ENCODE data around the gene NEU3. TPM values are rescaled to one million over a fixed set of nuclear protein-coding genes. Genes with fewer than 3 reads are reported as not detected.

The NEU3 gene
- total RNA-seq, 1 experiment from 2014 or later: 24.4 TPM

DNA sequence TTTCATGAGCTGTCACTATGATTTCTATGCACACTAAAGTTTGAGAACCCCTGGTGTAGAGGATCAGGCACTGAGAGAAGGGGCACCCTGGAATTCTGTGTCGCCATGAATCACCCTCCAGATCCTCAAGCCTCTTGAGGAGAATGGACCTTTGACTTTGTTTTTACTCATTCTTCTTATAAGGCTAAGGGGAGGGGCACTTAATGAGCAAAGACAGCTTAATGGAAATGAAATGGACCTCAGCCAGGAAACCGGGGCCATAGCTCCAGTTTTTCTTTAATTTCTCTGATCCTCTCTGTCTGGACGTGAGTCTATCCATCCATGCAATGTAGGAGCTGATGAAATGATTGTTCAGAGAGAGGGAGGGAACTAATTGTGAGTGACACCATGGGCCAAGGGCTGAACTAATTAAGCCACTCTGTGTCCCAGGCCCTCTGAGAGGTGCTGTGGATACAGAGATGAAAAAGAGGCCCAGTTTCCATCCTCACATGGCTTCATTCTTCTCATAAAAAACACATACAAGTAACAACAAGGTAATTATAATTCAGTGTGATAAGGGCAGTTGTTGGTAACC lies 75.1 kb downstream of the NEU3 start:
- peak; percentile 13 for DNase-seq (ENCODE audit: low read depth)

DNA sequence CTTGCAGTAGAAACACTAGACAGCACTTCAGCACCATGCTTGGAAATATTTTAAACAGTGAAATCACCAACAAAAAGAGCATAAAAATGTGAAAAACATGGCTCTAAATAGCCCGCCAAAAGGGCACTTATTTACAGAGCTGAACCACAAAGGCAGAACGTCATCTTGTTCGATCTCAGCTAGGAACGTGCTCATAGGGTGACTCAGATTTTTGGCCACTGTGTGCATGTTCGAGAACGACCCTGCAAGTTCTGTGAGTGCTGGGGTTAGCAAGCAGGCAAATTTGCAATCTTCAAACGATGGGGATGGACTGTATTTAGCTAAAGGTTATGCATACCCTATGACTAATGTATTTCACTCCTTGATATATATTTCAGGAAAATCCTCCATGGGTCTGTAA lies 77.3 kb downstream of the NEU3 start:
- peak; percentile 63 for DNase-seq (ENCODE audit: low read depth)

Small RNAs within 50 kb of the gene (small RNA-seq; reads per million reads assigned to genes)
- gene RNU6-216P: not detected

Other genes starting within 250 kb of the NEU3 start
- gene RNF169, start 240.1 kb upstream of the NEU3 start, total RNA-seq (2014; rRNA removed; shearing (Covaris generic)): 13.0 TPM in 2 replicates
- gene XRRA1, start 39.8 kb upstream of the NEU3 start, total RNA-seq (2014; rRNA removed; shearing (Covaris generic)): 7.4 and 7.9 TPM in 2 replicates
- 33.5 and 137 TPM in 2 replicates for gene SPCS2, start 39.7 kb upstream of the NEU3 start, total RNA-seq (2014; rRNA removed; shearing (Covaris generic))
- 0.07 TPM in 1 of 2 replicates, not detected in the other for gene OR2AT4, start 107.9 kb downstream of the NEU3 start, total RNA-seq (2014; rRNA removed; shearing (Covaris generic))
- gene SLCO2B1, start 162.2 kb downstream of the NEU3 start, total RNA-seq (2014; rRNA removed; shearing (Covaris generic)): not detected in 2 replicates